ENCODE measurements around the gene PFKFB2. TPM values are rescaled to one million over a fixed set of nuclear protein-coding genes. Genes with fewer than 3 reads are reported as not detected.

PFKFB2 gene
- total RNA-seq, 1 experiment from 2014 or later, result 35.6 TPM

- BruUV-seq (replicated peaks), result no TSS peak
- H3K4me1 ChIP-seq (ENCODE audit: control insufficient read depth, insufficient read depth, low read length), result no peaks in the 10 kb centered on the region
- H3K27ac ChIP-seq (ENCODE audit: low read length), result no peak within 1 kb of the TSS
- no peaks in the 10 kb centered on the region for H3K9me3 ChIP-seq (ENCODE audit: control insufficient read depth, insufficient read depth, low read depth, low read length)
- no peak for ATAC-seq
- H3K27me3 ChIP-seq (ENCODE audit: control insufficient read depth, insufficient read depth, low read length), result no peaks in the 10 kb centered on the region
- in situ Hi-C loops (cut with HindIII; ENCODE audit: low pct_unique_long_range_greater_than_20kb, low sequenced_read_pairs), result no loop called here
- ChIA-PET CTCF (no interaction called here), POLR2A (no interaction called here)
- H3K4me3 ChIP-seq (ENCODE audit: low read depth in 2 of 2, low read length in 2 of 2), result no peak within 1 kb of the TSS
- TF ChIP-seq TCF7L2 (IDR thresholded peaks at IDR 0.05; ENCODE audit: low read depth, low read length) (no peak), SIN3A (IDR thresholded peaks at IDR 0.05; ENCODE audit: borderline replicate concordance, insufficient read depth, low read depth, low read length) (no peak), POLR2AphosphoS5 (IDR thresholded peaks at IDR 0.05; ENCODE audit: low read depth, low read length) (no peak)
- TF ChIP-seq, protein P1, sequence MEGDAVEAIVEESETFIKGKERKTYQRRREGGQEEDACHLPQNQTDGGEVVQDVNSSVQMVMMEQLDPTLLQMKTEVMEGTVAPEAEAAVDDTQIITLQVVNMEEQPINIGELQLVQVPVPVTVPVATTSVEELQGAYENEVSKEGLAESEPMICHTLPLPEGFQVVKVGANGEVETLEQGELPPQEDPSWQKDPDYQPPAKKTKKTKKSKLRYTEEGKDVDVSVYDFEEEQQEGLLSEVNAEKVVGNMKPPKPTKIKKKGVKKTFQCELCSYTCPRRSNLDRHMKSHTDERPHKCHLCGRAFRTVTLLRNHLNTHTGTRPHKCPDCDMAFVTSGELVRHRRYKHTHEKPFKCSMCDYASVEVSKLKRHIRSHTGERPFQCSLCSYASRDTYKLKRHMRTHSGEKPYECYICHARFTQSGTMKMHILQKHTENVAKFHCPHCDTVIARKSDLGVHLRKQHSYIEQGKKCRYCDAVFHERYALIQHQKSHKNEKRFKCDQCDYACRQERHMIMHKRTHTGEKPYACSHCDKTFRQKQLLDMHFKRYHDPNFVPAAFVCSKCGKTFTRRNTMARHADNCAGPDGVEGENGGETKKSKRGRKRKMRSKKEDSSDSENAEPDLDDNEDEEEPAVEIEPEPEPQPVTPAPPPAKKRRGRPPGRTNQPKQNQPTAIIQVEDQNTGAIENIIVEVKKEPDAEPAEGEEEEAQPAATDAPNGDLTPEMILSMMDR (IDR thresholded peaks at IDR 0.05), result no peak
- TF ChIP-seq, protein P2, sequence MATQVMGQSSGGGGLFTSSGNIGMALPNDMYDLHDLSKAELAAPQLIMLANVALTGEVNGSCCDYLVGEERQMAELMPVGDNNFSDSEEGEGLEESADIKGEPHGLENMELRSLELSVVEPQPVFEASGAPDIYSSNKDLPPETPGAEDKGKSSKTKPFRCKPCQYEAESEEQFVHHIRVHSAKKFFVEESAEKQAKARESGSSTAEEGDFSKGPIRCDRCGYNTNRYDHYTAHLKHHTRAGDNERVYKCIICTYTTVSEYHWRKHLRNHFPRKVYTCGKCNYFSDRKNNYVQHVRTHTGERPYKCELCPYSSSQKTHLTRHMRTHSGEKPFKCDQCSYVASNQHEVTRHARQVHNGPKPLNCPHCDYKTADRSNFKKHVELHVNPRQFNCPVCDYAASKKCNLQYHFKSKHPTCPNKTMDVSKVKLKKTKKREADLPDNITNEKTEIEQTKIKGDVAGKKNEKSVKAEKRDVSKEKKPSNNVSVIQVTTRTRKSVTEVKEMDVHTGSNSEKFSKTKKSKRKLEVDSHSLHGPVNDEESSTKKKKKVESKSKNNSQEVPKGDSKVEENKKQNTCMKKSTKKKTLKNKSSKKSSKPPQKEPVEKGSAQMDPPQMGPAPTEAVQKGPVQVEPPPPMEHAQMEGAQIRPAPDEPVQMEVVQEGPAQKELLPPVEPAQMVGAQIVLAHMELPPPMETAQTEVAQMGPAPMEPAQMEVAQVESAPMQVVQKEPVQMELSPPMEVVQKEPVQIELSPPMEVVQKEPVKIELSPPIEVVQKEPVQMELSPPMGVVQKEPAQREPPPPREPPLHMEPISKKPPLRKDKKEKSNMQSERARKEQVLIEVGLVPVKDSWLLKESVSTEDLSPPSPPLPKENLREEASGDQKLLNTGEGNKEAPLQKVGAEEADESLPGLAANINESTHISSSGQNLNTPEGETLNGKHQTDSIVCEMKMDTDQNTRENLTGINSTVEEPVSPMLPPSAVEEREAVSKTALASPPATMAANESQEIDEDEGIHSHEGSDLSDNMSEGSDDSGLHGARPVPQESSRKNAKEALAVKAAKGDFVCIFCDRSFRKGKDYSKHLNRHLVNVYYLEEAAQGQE (IDR thresholded peaks at IDR 0.05; ENCODE audit: insufficient read depth in 1 of 2, low read depth in 2 of 2, low read length in 1 of 2), result no peak
- intact Hi-C loops (cut with micrococcal nuclease; ENCODE audit: unreplicated experiment), result no loop called here
- H3K36me3 ChIP-seq (ENCODE audit: control insufficient read depth, insufficient read depth, low read length), result no peaks in the 10 kb centered on the region
- DNase-seq (ENCODE audit: low read depth, low spot score), result no peak
These were observed 50.9 kb downstream of the PFKFB2 start, which contains the start of gene C4BPA for GRCh38 chr1:207103892-207104373. C4BPA (plus strand) TSS chr1:207104233; CDS start chr1:207113026, 8,793 bp downstream.

DNA sequence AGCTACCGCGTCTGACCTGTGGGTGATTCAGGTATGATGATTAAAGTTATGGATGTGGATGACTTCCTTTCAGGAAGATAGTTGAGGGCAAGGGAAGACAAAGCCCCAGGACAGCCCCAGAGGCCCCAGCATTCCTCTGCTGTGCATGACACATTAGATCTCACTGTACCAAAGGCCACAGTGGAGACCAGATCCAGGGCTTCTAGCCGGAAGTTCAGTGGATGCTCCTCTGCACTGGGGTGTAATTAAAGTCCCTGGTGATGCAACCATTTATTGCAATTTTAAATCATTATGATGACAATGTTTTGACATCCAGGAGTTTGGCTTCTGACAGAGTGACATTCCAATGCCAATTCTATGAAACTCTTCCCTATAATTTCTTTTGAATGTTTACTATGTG is 55.9 kb downstream of the PFKFB2 start:
- intact Hi-C loops (cut with micrococcal nuclease; ENCODE audit: unreplicated experiment), result no loop called here
- no peak overlapping the region for H3K27ac ChIP-seq (ENCODE audit: low read length)
- in situ Hi-C loops (cut with HindIII; ENCODE audit: low pct_unique_long_range_greater_than_20kb, low sequenced_read_pairs), result no loop called here
- no peak overlapping the region for H3K4me3 ChIP-seq (ENCODE audit: low read depth in 2 of 2, low read length in 2 of 2)
- DNase-seq (ENCODE audit: low read depth, low spot score) (no peak), ATAC-seq (no peak)
- BruUV-seq (replicated peaks), result no TSS peak
- no peaks in the 10 kb centered on the region; the same call in 1 of the 2 replicates for H3K27me3 ChIP-seq (ENCODE audit: control insufficient read depth, insufficient read depth, low read length)
- CTCF ChIA-PET, result no interaction called here
- POLR2A ChIA-PET, result no interaction called here
- H3K9me3 ChIP-seq (ENCODE audit: control insufficient read depth, insufficient read depth, low read depth, low read length), result no peaks in the 10 kb centered on the region
- H3K36me3 ChIP-seq (ENCODE audit: control insufficient read depth, insufficient read depth, low read length), result no peaks in the 10 kb centered on the region
- H3K4me1 ChIP-seq (ENCODE audit: control insufficient read depth, insufficient read depth, low read length), result no peaks in the 10 kb centered on the region
- TF ChIP-seq, protein P1 (IDR thresholded peaks at IDR 0.05), result no peak
- TF ChIP-seq, protein P2 (IDR thresholded peaks at IDR 0.05; ENCODE audit: insufficient read depth in 1 of 2, low read depth in 2 of 2, low read length in 1 of 2), result no peak
